ENCODE data around the gene FOXN1.

GRCh38 chr17:28492352-28493310, 13.5 kb upstream of the FOXN1 start:
- TF ChIP-seq CTCF (conservative IDR thresholded peaks at IDR 0.05; ENCODE audit: low read depth, low read length) (no peak), EZH2 (IDR thresholded peaks at IDR 0.05; ENCODE audit: low read length, unreplicated experiment) (no peak), EZH2phosphoT487 (IDR thresholded peaks at IDR 0.05; ENCODE audit: borderline replicate concordance, low read length) (no peak)

All from PC-3 (cell line).